Loucy (cell line): Measurements from ENCODE around the gene OR1E2.

Experiments
- CTCF ChIP-seq: fragments of 200-600 bp; sonication (generic); conservative IDR thresholded peaks from 2 replicates; pipeline ENCODE4 v1.5.1; 2014; ENCODE audit warnings: mild to moderate bottlenecking, antibody characterized with exemption, low read length
- EZH2phosphoT487 ChIP-seq: fragments of 200-600 bp; IDR thresholded peaks from 2 replicates; pipeline ENCODE4 v1.6.1; 2018; ENCODE audit warnings: antibody characterized with exemption, mild to moderate bottlenecking, moderate library complexity, borderline replicate concordance

GRCh38 chr17:3385869-3386816 lies 47.5 kb downstream of the OR1E2 start, which contains the start of gene OR3A2:
- TF ChIP-seq EZH2phosphoT487 (no peak), CTCF (no peak)
